Activated naive CD4-positive, alpha-beta T cell treated with anti-CD3 and anti-CD28 coated beads for 36 hours (primary cell): ENCODE data around the gene APBB1IP. TPM values are rescaled to one million over a fixed set of nuclear protein-coding genes. Genes with fewer than 3 reads are reported as not detected.
A peak's percentile ranks its signal among the peaks of the same experiment; 100 is the strongest.

ENCODE experiments used
- CTCF ChIA-PET: fragments of 350-600 bp; sonication (Branson Sonifier 250); formaldehyde crosslinking; loops from one replicate; lab custom pipeline; 2021; ENCODE audit warnings: antibody characterized with exemption; lab: Charles Lee
- DNase-seq: peaks from one replicate; pipeline ENCODE4 v3.0.0-alpha.2; 2020
- H3K27ac Mint-ChIP-seq: one replicate; pipeline ENCODE4 v1.8.0; 2021; ENCODE audit warnings: mild to moderate bottlenecking, mixed read lengths
- H3K27me3 Mint-ChIP-seq: one replicate; pipeline ENCODE4 v1.8.0; 2021; ENCODE audit warnings: low read depth, mixed read lengths
- H3K36me3 Mint-ChIP-seq: one replicate; pipeline ENCODE4 v1.8.0; 2021; ENCODE audit warnings: low read depth, mixed read lengths
- H3K4me1 Mint-ChIP-seq: one replicate; pipeline ENCODE4 v1.8.0; 2021; ENCODE audit warnings: low read depth, mixed read lengths
- H3K4me3 Mint-ChIP-seq: one replicate; pipeline ENCODE4 v1.8.0; 2021; ENCODE audit warnings: mild to moderate bottlenecking, moderate library complexity, mixed read lengths
- H3K9me3 Mint-ChIP-seq: one replicate; pipeline ENCODE4 v1.8.0; 2021; ENCODE audit warnings: mixed read lengths
- intact Hi-C: fragments of 100-400 bp; cut with micrococcal nuclease; formaldehyde crosslinking; loops from one replicate; pipeline ENCODE4 v1.15.1; 2023
- total RNA-seq, 2 experiments: library from RNA; stranded (reverse); gene quantifications; one replicate each; pipeline ENCODE4 v1.2.3, GENCODE V29; 2021

APBB1IP gene
- total RNA-seq, 2 experiments from 2014 or later = 29.4 to 30.9 TPM

- Mint-ChIP-seq H3K27me3 (no peaks in the 10 kb centered on the region), H3K36me3 (no peaks in the 10 kb centered on the region), H3K4me1 (no peaks in the 10 kb centered on the region), H3K4me3 (no peak overlapping the region), H3K9me3 (peaks cover 5% of the 10 kb centered on the region), H3K27ac (no peak overlapping the region)
- CTCF ChIA-PET = interaction anchor here (1.3 kb wide), 1 partner anchor 132 kb away, joined by 3 read pairs; no protein-coding TSS in a partner anchor
- DNase-seq = no peak
- intact Hi-C loops = no loop called here
These were observed 14.4 kb upstream of the APBB1IP start for GRCh38 chr10:26423722-26424121.

DNA sequence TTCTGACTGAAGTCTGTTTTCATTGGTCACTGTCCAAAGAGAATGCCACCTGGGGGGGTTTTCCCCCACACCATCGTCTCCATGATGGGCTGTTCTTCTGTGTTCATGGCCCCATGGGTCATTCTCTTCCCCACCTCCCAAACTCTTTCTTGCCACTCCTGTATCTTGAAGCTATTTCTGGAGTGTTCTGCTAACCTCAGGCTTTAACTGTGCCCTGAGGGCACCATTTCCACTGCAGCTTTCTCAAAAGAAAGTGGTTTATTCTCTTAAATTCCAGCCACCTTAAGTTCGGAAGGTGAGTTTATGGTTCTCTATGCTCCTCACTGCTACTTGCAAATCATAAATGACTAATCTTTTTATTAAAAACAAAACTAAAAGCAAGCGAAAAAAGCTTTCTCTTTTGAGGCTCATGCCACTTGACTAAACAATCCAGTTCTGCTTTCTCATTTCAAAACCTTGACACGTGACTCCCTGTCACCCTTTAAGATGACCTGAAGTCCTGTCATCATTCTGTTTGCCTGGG, 7.4 kb upstream of the APBB1IP start:
- CTCF ChIA-PET = no interaction called here
- intact Hi-C loops = loop anchor here (1.0 to 10.0 kb wide), 6 partner anchors 17 to 1074 kb away; partner anchors contain the start of genes ABI1 and RAB18
- H3K36me3 Mint-ChIP-seq = no peaks in the 10 kb centered on the region
- H3K27ac Mint-ChIP-seq = peak overlapping the region; percentile 83
- peaks cover 26% of the 10 kb centered on the region for H3K4me1 Mint-ChIP-seq
- H3K9me3 Mint-ChIP-seq = no peaks in the 10 kb centered on the region
- peak; percentile 64 for DNase-seq
- no peaks in the 10 kb centered on the region for H3K27me3 Mint-ChIP-seq
- H3K4me3 Mint-ChIP-seq = peak overlapping the region; percentile 46

- H3K4me3 Mint-ChIP-seq = no peak overlapping the region
- H3K9me3 Mint-ChIP-seq = no peaks in the 10 kb centered on the region
- no peaks in the 10 kb centered on the region for H3K27me3 Mint-ChIP-seq
- intact Hi-C loops = loop anchor here (5.0 to 10.0 kb wide), 2 partner anchors 304 to 1072 kb away; partner anchors contain the start of gene RAB18
- H3K27ac Mint-ChIP-seq = no peak overlapping the region
- DNase-seq = no peak
- H3K36me3 Mint-ChIP-seq = no peaks in the 10 kb centered on the region
- peaks cover 42% of the 10 kb centered on the region for H3K4me1 Mint-ChIP-seq
- CTCF ChIA-PET = no interaction called here
These were observed 5.2 kb upstream of the APBB1IP start for GRCh38 chr10:26432938-26433337.

GRCh38 chr10:26435852-26436251, 2.3 kb upstream of the APBB1IP start:
- Mint-ChIP-seq H3K36me3 (peaks cover 4% of the 10 kb centered on the region), H3K4me1 (peaks cover 34% of the 10 kb centered on the region), H3K27me3 (no peaks in the 10 kb centered on the region), H3K9me3 (no peaks in the 10 kb centered on the region), H3K27ac (peak overlapping the region; percentile 62), H3K4me3 (no peak overlapping the region)
- CTCF ChIA-PET = interaction anchor here (0.9 to 1.1 kb wide), 5 partner anchors 10 to 101 kb away, joined by 3 to 4 read pairs (median 4); no protein-coding TSS in a partner anchor
- no peak for DNase-seq
- intact Hi-C loops = loop anchor here (5.0 to 10.0 kb wide), 2 partner anchors 1069 to 1419 kb away; partner anchors contain the start of genes ENKUR, RAB18 and THNSL1

- H3K4me1 Mint-ChIP-seq = peaks cover 41% of the 10 kb centered on the region
- intact Hi-C loops = loop anchor here (5.0 to 10.0 kb wide), 2 partner anchors 1068 to 1420 kb away; partner anchors contain the start of genes ENKUR, RAB18 and THNSL1
- no peaks in the 10 kb centered on the region for H3K9me3 Mint-ChIP-seq
- no peaks in the 10 kb centered on the region for H3K27me3 Mint-ChIP-seq
- peak; percentile 30 for DNase-seq
- CTCF ChIA-PET = no interaction called here
- peak overlapping the region; percentile 72 for H3K27ac Mint-ChIP-seq
- H3K4me3 Mint-ChIP-seq = peak overlapping the region; percentile 47
- H3K36me3 Mint-ChIP-seq = peaks cover 4% of the 10 kb centered on the region
These were observed 1.3 kb upstream of the APBB1IP start for GRCh38 chr10:26436848-26437247.

DNA sequence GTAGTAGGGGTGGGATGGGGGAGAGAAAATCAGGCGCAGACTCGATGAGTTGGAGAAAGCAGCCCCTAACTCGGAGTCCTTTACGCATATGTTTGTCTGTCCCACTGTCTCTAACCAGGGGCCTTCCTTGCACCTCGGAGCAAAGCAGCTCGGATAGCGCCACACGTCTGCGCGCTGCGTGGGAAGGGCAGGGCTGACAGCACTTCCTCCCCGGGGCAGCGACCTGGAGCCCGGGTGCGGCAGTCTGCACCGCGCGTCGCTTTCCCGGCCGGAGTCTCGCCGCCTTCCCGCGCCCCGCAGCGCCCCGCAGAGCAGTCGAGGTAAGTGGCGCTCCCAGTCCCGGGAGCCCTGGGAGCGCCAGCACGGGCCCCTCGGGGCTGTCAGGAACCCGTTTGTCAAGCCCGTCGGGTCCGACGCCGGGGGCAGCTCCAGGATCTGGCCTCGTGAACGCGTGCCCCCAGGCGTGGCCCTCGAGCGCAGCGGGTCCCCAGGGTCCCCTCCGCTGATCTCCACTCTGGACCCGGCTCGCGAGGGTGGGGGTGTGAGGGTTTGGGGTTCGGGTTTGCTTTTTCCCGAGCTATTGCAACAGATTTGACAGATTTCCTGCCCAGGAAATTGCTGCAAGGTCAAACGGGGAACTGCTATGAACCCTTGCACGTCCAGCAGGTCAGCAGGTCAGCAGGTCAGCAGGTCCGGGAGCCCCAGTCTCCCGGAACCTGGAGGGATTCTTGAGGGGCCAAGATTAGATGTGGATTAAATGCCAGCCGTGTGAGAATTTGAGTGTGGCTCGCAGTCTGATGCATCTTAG, 597 bp downstream of the APBB1IP start:
- peak; percentile 76 for DNase-seq
- CTCF ChIA-PET = interaction anchor here (0.6 kb wide), 1 partner anchor 14 kb away, joined by 3 read pairs; no protein-coding TSS in a partner anchor
- H3K9me3 Mint-ChIP-seq = no peaks in the 10 kb centered on the region
- peaks cover 6% of the 10 kb centered on the region for H3K36me3 Mint-ChIP-seq
- peaks cover 55% of the 10 kb centered on the region for H3K4me1 Mint-ChIP-seq
- peak overlapping the region; percentile 81 for H3K4me3 Mint-ChIP-seq
- peak overlapping the region; percentile 98 for H3K27ac Mint-ChIP-seq
- H3K27me3 Mint-ChIP-seq = no peaks in the 10 kb centered on the region
- intact Hi-C loops = loop anchor here (1.0 to 10.0 kb wide), 9 partner anchors 9 to 1896 kb away; partner anchors contain the start of genes ABI1, ENKUR, RAB18 and THNSL1

DNA sequence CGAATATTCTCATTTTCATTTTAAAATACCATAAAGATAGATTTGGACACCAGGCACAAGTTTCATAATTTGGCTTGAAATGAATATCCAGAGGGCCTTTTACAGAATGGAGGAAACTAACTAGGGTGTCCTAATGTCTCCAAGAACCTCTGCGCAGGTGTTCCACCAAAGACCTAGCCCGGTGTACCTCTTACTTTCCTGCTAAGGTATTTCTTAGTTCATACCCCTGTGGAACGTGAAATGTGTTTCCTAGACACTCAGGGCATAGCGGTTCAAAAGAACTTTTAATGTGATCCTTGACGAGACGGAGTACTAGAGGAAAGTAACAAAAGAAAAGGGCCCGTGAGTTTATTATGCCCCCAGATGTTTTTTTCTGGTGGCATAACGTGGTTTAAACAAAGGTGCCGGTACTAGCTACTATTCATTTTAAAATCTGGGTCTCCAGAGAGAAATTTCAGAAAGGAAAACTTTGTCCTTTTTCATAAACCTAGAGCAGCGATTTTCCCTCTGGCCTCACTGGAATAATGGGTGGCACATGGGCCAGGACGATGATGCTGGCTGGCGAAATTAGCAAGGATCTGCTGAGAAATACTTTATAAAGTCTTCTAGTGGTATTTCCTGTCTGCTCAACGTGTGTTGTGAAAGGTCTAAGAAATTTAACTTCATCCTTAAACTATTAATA, 1.4 kb downstream of the APBB1IP start:
- DNase-seq = no peak

DNA sequence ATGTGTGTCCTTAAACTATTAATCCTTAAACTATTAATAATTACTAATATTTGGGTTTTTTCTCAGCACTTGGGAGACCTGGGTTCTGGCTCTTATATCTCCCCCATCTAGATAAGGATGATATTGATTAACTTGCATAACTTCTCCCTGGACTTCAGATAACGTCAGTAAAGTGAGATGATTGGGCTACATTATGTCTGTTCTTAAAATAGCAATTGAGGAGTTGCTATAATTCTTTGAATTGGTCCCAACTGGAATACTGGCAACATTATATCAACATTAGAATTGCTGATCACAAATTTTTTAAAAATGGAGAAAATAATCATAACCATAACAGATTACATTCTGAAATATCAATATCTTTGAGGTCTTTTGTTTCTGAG, 1.9 kb downstream of the APBB1IP start:
- DNase-seq = no peak
- peak overlapping the region; percentile 81 for H3K4me3 Mint-ChIP-seq
- peak overlapping the region; percentile 97 for H3K27ac Mint-ChIP-seq
- CTCF ChIA-PET = interaction anchor here (1.2 kb wide), 1 partner anchor 9 kb away, joined by 3 read pairs; no protein-coding TSS in a partner anchor
- intact Hi-C loops = loop anchor here (5.0 to 10.0 kb wide), 3 partner anchors 225 to 717 kb away; partner anchors contain the start of genes GAD2, MASTL and PDSS1
- no peaks in the 10 kb centered on the region for H3K9me3 Mint-ChIP-seq
- peaks cover 60% of the 10 kb centered on the region for H3K4me1 Mint-ChIP-seq
- no peaks in the 10 kb centered on the region for H3K27me3 Mint-ChIP-seq
- H3K36me3 Mint-ChIP-seq = peaks cover 13% of the 10 kb centered on the region

More for the DNA sequence above, 1.4 kb downstream of the APBB1IP start:
- peaks cover 13% of the 10 kb centered on the region for H3K36me3 Mint-ChIP-seq
- H3K4me3 Mint-ChIP-seq = peak overlapping the region; percentile 81
- H3K27ac Mint-ChIP-seq = peak overlapping the region; percentile 97
- H3K27me3 Mint-ChIP-seq = no peaks in the 10 kb centered on the region
- H3K4me1 Mint-ChIP-seq = peaks cover 60% of the 10 kb centered on the region
- CTCF ChIA-PET = no interaction called here
- intact Hi-C loops = loop anchor here (1.0 to 10.0 kb wide), 12 partner anchors 8 to 1895 kb away; partner anchors contain the start of genes ABI1, ENKUR, GAD2 and MASTL
- H3K9me3 Mint-ChIP-seq = no peaks in the 10 kb centered on the region

DNA sequence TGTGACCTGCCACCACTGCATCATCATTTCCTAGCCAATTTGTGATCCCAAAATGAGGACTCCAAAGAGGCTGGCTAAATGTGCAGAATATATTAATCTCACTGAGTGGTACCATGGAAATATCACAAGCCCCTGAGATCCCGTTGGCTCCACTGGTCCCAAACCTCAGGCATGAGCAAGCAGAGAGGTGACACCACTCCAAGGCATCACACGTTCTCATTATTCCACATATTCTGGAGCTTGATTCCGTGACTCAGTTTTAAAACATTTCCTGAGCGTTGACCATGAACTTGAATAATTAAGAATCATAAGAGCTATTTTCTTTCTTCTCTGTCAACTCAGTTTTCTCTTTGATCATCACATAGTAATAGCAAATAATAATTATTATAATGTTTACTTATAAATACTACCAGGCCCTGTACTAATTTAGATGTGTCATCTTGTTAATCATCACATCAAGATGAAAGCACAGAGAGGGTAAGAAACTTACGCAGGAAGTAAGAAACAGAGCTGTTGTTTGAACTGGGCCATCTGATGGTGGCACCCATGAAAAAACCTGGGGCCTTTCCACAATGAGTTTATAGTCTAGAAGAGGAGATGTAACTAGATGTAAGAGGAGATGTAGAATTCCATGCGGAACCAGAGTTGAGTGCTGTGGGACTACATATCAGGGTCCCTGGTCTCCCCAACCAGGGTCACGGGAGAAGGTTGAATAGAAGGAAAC, 3.5 kb downstream of the APBB1IP start:
- H3K9me3 Mint-ChIP-seq = peaks cover 4% of the 10 kb centered on the region
- peak overlapping the region; percentile 70 for H3K4me3 Mint-ChIP-seq
- H3K36me3 Mint-ChIP-seq = peaks cover 19% of the 10 kb centered on the region
- H3K27ac Mint-ChIP-seq = peak overlapping the region; percentile 97
- no peaks in the 10 kb centered on the region for H3K27me3 Mint-ChIP-seq
- peaks cover 62% of the 10 kb centered on the region for H3K4me1 Mint-ChIP-seq
- peak; percentile 63 for DNase-seq
- intact Hi-C loops = loop anchor here (1.0 to 10.0 kb wide), 4 partner anchors 46 to 716 kb away; partner anchors contain the start of genes GAD2, MASTL and PDSS1
- CTCF ChIA-PET = interaction anchor here (0.6 to 1.2 kb wide), 4 partner anchors 10 to 114 kb away, joined by 3 to 5 read pairs (median 3); no protein-coding TSS in a partner anchor

DNA sequence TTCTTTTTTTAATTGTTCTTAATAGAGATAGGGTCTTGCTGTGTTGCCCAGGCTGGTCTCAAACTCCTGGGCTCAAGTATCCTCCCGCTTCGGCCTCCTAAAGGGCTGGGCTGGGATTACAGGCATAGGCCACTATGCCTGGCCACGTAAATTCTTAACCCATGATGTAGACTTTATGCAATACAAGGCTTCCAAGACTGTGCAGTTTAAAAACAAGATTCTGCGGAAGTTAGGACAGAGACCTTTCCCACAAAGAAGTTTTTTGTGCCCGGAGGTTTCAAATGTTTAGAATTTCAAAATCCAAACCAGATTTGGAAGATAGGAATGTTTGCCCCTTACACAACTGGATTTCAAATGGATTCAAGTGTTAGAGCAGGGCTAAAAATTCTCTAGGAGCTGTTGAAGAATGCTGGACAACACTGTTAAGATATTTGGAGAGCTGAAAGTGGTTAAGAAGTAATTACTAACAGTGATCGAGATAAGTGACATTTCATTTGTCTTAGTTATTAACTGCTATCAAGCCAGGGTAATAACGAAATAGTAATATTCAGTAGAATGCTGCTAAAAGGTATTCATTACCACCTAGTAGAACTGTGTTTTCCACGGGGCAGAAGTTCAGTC, 7.4 kb downstream of the APBB1IP start:
- Mint-ChIP-seq H3K4me1 (peaks cover 86% of the 10 kb centered on the region), H3K27ac (peak overlapping the region; percentile 80), H3K36me3 (peaks cover 29% of the 10 kb centered on the region), H3K4me3 (no peak overlapping the region), H3K9me3 (peaks cover 6% of the 10 kb centered on the region), H3K27me3 (no peaks in the 10 kb centered on the region)
- DNase-seq = no peak
- intact Hi-C loops = loop anchor here (2.0 to 10.0 kb wide), 4 partner anchors 231 to 657 kb away; partner anchors contain the start of genes ABI1, ANKRD26 and GAD2
- CTCF ChIA-PET = interaction anchor here (0.7 to 1.6 kb wide), 2 partner anchors 30 to 32 kb away, joined by 4 to 5 read pairs; no protein-coding TSS in a partner anchor
